Stimulated activated CD8-positive, alpha-beta memory T cell treated with anti-CD3 and anti-CD28 coated beads, Interleukin-7, amount 100 ng/mL, for 48 hours (primary cell): ENCODE measurements around the gene LRBA.

Experiments used
- DNase-seq, 2 donors: peaks; one replicate each; pipeline ENCODE4 v3.0.0-alpha.2; 2020; ENCODE audit warnings: low read depth in 1 of 2; ENCODE audit errors: extremely low read depth in 1 of 2

Gene LRBA

DNA sequence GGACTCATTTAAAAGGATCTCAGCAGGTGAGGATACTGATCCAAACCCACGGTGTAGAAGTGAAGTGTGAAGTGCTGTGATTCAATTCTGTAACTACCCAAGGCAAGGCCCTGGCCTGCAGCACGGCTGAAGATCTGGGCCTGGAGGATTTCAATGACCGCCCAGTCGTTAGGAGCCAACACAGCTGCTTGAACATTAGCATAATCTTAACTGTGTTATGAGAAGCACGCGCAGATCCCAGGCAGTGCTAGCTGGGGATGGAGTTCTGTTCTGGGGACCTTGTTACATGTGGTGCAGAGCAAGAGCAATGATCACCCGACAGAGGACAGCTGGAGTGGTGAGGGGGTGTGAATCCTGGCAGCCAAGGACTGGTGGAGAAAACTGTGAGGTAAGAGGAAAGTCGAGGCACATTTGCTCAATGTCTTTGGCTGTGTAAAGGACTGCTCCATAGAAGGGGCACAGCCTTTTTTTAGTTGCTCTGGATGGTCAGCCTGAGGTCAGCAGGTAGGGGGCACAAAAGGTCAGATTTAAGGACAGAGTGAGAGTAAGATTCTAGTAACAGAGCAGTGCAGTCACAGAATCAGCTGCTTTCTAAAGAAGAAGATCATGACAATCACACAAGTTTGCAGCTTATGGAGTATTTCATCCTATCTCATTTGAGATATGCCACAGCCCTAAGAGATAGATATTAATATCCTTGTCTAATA is 755.1 kb downstream of the LRBA start:
- no peak for DNase-seq

DNA sequence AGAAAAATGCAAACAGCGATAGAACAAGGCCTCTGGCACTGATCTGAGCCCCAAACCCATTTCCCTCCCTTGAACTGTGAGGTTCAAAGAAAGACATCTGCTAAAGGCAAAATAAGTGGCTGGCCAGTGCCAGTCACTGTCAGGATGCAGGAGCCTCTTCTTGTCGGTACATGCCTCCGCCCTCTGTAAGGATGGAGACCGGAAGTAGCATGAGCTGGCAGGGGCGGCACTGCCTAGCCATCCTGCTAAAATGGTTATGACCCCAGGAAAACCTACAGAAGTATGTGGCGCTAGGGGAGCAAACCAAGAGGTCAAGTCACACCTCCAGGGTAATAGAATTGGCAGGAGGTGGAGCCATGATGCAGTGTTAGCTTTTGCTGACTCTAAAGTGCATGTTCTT is 756.5 kb downstream of the LRBA start:
- no peak for DNase-seq

DNA sequence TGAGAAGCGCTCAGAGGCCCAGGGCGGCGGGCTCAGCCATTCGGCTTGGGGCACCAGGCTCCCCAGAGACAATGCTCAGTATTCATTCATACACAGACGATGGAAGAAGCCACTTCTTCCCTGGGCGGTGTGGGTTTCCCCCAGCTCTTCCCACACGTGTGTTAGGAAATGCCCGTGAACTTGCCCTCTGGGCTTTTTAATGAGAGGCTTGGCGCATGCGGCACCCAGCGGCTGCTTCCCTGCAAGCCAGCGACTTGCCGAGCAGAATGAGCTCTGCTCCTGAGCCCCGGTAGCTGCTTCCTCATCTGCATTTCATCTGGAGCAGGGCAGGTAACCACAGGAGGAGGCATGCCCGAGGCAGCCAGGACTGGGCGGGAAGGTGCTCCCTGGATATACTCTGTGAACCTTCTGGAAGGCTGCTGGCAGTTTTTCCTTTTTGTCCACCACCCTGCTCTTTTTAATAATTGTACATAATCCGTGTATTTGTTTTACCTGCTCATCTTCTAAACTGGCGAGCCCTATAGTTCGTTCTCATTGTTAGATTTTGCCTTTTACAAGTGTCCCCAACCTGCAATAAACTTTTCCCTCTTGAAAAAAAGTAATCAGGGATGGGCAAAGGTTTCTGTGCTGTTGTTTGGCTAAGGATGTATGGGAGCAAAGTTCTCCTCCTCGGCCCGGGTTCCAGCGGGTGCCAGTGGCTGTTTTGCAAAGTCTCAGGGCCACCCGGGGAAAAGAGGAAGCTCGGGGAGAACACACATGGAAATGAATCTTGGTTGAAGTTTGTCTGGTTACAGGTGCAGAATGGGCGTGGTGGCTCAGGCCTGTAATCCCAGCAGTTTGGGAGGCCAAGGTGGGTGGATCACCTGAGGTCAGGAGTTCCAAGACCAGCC is 758.0 kb downstream of the LRBA start:
- no peak for DNase-seq

DNA sequence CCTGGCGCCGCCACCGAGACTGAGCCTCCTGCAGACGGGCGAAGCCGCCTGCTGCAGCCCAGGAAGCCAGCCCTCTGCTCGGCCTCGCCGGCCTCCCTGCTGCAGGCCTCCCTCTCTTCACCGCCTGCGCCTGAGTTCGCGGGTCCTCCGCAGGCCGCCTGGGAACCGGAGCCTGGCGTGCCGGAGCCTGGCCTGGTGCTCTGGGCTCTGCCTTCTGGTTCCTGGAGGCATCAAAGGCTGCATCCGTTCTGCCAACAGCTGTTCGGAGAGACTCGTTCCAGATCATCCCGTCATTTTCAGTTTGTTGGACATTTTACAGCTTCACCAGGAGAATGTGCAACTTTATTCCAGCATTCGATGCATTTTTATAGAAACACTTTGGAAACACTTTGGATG is 758.9 kb downstream of the LRBA start:
- DNase-seq, result no peak

DNA sequence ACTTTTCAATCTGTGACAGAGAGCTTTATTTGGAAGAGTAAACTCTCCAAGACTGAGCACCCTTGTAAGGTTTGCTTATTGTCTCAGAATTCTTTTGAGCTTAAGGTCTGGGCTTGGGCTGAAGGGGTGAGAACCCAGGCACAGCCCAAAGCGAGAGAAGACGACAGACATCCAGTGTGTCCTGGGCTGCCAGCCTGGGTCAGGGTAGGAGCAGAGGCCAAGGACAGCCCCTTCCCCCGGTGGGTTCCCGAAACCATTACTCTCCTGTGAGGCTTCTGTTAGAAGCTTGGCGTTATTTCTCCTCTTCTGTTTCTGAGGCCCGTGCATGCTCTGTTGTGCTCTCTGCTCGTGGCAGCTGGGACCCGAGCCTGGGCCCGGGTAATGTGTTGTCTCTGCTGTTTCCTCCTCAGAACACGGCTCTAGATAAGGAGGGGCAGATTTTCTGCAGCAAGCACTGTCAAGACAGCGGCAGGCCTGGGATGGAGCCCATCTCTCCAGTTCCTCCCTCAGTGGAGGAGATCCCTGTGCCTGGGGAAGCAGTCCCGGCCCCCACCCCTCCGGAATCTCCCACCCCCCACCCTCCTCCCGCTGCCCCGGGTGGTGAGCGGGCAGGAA is 759.4 kb downstream of the LRBA start:
- DNase-seq, result no peak

DNA sequence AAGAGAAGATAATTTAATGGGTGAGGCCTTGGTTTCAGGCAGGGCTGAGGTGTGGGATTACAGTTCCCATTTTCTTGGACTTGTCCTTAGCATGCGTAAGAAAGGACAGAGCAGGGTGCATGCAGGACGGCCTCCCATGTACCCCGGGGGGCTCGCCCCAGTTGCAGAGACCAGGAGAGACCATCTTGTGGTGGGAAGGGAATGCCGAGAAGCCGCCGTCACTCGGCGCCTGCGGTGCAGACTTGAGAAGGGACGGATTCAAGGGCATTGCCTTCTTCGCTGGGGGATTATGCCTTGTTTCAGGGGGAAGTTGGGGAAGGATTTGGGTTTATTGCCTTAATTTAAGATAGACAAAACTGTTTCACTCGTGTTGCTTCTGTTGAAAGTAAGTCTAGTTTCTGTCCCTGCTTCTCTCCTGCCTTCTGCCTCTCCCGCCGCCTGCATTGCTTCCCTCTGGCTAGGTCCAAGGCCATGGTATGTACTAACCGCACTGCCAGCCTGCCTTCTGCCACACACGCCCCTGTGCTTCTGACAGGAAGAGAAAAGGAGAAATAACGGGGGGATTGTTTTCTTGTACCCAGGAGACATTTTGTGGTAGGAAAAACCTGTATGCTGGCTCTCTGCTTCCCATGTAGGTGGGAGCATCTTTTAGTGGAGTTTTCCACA is 761.0 kb downstream of the LRBA start:
- no peak for DNase-seq

DNA sequence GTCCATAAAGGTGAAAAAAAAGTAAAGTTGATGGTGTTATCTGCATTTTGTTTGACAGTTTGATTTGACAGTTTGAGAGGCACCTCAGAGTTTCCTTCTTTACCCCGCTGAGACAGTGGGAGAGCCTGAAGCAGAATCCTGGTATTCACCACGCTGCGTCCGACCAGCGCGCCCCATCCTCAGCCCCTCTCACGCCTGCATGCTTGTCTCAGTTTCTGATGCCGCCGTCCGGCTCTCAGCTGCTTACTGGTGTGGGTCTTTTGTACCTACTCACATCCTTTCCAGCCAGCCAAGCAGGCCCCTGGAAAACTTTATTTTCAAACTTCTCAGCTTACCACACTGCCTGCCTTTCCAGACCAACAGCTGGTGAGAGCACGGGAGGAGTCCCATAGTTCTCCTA is 761.7 kb downstream of the LRBA start:
- no peak for DNase-seq

DNA sequence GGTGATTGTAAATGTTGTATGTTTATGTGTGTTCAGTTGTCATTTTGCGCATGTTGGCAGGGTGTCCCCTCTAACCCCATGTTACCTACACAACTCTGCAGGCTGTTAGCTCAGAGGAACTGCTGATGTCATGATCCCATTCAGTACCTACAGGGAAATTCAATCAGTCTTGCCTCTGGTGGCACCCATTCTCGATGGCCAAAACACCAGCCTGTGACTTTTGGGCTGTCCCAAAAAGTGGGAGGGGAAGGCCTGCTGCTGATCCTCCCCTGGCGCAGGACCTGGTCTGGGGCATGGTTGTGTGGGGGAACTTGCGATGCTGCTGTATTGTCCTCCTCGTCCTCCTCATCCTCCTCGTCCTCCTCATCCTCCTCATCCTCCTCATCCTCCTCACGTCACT is 762.3 kb downstream of the LRBA start:
- DNase-seq, result no peak

DNA sequence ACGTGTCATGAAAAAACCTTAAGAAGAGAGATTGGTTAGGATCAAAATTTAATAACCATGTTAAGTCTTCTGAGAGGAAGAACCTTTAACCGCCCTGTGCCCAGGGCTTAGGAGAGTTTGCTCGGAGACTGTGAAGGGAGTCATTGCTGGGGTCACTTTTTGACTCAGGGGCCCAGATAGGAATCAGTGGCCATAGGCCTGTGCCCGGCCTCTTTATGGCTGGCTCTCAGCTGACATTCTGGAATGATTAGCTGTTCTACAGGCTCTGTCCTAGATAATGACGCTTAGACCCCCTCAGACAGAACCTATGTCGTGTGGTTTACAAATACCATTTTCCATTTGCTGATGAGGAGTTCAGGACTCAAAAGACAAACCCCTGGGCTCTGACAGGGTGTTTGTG is 762.8 kb downstream of the LRBA start:
- no peak for DNase-seq

DNA sequence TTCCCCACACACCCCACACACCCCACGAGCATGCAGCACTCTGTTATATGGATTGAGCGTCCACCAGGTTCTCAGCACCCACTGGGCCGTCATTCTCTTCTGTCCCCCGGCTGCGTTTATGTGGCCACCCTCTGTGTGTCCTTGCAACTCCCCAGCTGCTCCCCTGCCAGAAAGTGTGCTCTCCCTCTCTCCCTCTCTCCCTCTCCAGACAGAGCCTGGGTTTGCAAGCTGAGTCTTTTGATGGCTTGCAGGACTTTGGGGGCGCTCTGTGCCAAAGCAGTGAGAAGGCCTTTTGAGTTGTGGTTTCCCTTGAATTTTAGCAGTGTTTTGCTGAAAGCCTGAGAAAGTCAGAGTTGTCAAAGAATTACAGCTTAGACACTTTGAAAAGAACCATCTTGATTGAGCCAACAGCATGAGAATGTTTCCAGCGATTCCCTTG is 763.3 kb downstream of the LRBA start:
- DNase-seq, result no peak

DNA sequence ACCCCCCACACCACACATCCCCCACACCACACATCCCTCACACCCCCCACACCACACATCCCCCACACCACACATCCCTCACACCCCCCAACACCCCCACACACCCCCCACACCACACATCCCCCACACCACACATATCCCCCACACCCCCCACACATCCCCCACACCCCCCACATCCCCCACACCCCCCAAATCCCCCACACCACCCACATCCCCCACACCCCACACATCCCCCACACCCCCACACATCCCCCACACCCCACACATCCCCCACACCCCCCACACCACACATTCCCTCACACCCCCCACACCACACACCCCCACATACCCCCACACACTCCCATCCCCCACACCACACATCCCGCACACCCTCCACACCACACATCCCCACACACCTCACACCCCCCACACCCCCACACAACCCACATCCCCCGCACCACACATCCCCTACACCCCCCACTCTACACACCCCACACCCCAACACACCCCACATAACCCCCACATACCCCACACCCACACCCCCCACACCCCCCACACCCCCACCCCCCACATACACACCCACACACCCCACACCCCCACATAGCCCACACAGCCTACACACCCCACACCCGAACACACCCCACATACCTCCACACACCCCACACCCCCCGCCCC is 764.0 kb downstream of the LRBA start:
- DNase-seq, result no peak

DNA sequence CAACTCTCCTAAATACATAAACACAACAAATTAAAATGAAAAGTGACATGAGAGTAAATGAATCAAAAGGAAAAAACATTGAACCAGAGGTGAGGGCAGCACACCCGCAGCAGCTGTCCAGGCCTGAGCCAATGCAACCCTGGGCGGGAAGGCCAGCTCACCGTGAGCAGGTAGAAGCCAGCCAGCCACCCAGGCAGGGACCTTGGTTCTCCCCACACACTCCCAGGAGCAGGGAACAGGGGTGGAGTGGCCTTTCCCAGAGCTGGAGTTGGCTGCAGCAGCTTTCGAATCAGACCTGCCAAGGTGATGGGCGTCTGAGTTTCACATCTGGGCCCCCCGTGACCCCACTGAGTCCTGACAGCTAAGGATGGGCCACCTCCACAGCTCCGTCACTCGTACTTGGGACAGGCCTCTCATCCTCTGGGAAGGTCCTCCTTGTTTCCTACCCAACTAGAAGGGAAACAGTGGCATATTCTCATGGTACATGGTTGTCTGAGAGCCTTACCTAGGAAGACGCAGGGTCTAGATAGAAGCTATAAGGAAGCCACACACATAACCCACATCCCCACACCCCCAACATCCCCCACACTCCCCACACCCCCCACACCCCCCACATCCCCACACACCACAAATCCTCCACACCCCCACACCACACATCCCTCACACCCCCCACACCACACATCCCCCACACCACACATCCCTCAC is 764.6 kb downstream of the LRBA start:
- DNase-seq, result no peak

DNA sequence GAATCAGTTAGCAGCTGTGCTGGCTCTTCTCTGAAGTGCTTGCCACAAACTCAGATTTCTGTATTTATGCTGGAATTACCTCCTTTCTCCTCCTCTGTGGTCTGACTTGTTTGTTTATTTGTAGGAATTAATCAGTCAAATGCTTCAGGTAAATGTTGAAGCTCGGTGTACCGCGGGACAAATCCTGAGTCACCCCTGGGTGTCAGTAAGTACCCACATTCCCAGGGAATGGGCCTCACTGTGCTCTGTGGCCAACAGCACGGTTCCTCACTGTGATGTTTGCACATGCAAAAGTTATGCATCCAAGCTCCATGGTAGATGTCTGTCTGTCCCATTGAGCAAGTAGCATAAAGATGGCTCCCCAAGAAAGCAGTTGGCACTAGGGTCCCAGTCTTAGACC is 766.9 kb downstream of the LRBA start:
- DNase-seq, result no peak

DNA sequence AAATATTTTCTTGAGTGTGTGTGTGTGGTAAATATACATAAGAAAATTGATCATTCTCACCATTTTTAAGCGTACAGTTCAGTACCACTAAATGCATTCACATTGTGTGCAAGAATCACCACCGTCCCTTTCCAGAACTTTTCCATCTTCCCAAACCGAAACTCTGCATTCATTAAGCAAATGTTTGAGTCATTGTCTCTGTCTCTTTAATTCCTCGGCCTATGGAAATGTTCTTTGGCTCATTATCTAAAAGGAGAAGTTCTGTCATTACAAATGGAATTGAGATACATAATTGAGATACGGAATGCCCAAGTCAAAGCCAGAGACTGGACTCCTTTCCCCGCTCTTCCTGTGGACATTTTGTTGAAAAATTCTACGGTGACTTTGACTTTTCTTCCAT is 767.9 kb downstream of the LRBA start:
- DNase-seq, result no peak

DNA sequence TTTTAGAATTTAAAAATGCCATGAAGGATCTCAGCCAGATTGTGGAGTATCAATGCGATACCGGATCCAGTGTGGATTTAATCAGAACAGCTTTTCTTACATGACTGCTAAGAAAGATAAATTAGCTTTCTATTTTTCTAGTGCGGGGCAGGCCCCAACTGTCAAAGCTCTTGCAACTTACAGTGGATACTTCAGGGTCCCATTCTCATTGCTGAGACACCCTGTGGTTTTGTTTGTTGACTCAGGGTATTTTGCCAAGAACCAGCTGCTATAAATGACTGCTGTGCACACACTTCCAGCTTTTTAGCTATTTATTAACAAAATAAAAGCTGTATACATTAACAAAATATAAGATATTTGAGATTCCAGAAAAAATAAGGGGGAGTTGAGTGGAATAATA is 770.5 kb downstream of the LRBA start:
- no peak for DNase-seq

DNA sequence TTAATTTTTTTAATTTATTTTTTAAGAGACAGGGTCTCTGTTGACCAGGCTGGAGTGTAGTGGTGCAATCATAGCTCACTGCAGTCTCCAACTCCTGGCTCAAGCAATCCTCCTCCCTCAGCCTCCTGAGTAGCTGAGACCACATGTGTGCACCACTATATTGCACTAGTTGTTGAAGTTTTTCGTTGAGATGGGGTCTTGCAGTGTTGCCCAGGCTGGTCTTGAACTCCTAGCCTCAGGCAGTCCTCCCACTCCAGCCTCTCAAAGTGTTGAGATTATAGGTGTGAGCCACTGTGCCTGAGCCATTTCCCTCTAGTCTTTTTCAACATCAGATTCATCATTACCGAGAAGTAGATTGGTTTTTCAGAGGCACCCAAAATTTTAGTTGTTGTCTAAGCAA is 771.2 kb downstream of the LRBA start:
- DNase-seq, result no peak

DNA sequence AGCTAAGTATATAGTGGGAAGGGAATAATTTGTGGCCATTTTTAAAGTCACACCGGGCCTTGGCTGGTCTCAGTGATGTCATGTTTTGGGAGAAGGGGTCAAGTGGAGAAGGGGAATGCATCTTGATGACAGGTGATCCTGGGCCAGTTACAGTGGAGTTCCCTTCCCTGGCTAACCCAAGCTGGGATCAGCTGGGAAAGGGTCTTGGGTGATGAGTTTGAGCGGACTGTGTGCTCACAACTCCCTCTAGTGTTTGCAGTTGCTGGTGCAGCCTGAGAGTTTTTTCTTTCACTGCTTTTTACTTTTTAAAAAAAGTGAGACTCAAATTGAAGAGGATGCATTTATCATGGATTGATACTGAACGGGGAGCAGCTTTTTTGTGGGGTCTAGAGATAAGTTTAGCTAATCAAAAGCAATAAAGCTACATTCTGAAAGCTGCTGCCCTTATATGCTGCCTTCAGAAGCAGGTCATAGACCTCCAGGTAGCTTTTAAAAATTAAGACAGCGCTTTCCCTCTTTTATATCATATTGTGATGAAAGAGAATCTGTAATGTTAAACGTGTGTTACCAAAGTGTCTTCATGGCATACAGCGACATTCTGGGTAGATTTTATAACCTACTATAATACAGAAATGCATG is 772.1 kb downstream of the LRBA start:
- DNase-seq, result no peak

DNA sequence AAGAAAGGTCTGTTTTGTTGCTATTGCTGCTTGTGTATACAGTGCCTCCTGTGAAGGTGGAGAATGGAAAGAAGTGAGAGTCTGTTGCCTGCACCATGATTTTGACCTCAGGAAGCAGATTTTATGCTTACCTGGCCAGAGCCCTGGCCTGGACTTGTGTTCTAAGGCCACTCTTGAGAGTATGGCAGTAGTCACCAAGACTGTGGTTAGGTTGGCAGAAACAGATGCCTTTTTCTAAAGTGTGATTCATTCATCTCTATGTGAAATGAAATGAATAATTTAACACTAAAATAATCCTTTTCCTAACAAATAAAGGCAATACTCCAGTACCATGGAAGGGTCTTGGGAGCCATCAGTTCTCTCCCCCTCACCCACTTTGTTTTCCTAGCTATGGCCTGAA is 775.1 kb downstream of the LRBA start:
- no peak for DNase-seq

DNA sequence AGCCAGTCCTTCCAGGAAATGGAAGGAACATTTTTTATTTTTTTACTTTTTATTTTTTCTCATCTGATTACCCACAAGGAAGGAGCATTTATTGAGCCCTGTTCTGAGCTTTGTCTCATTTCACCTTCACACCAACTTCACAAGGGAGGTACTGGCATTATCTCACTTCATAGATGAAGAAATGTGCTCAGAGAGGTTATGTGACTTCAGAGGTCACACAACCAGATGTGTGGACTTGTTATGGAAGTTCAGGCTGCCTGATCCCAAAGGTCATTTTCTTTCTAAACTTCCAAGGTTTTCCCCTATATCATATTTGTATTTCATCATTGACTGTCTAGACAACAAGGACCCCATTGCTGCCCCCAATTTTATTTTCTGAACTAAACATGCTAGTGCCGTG is 776.5 kb downstream of the LRBA start:
- DNase-seq, result no peak
